Panc1 (cell line): ENCODE results near the gene TXNDC11. TPM values are rescaled to one million over a fixed set of nuclear protein-coding genes. Genes with fewer than 3 reads are reported as not detected.

Source experiments
- ATAC-seq: fragments of 200-7000 bp; cut with Tn5 transposase; 2 replicates; pipeline ENCODE4 v1.9.1; 2020; ENCODE audit warnings: mild to moderate bottlenecking, moderate library complexity
- BruUV-seq: library from RNA; stranded (reverse); fragments of 400-500 nt; replicated peaks from 2 replicates; lab custom pipeline; 2021; lab: Mats Ljungman, UMichigan
- CTCF ChIA-PET: fragments of 300-600 bp; sonication (Branson Sonifier 250); formaldehyde crosslinking; loops from one replicate; lab custom pipeline; 2022; ENCODE audit warnings: antibody characterized with exemption; lab: Charles Lee
- POLR2A ChIA-PET: fragments of 300-600 bp; sonication (Branson Sonifier 250); formaldehyde crosslinking; loops from one replicate; lab custom pipeline; 2022; ENCODE audit warnings: antibody characterized with exemption; lab: Charles Lee
- DNase-seq: peaks from one replicate; pipeline ENCODE4 v3.0.0-alpha.2; 2010; ENCODE audit warnings: low read depth, low spot score
- H3K27ac ChIP-seq: 2 replicates; pipeline ENCODE4 v1.5.1; 2011; ENCODE audit warnings: mild to moderate bottlenecking, low read length, inconsistent platforms
- H3K27me3 ChIP-seq: fragments of 200-500 bp; sonication (Bioruptor generic); 2 replicates; pipeline ENCODE4 v1.6.0; 2014; ENCODE audit warnings: low read length, inconsistent platforms; ENCODE audit not compliant: control insufficient read depth, insufficient read depth
- H3K36me3 ChIP-seq: fragments of 200-500 bp; sonication (Bioruptor generic); 2 replicates; pipeline ENCODE4 v1.5.1; 2014; ENCODE audit warnings: inconsistent platforms, mild to moderate bottlenecking, low read length, moderate library complexity; ENCODE audit not compliant: control insufficient read depth, insufficient read depth
- H3K4me1 ChIP-seq: 2 replicates; pipeline ENCODE4 v1.5.1; 2011; ENCODE audit warnings: inconsistent platforms, mild to moderate bottlenecking, low read length, moderate library complexity; ENCODE audit not compliant: control insufficient read depth, insufficient read depth
- H3K4me3 ChIP-seq, 2 experiments: 2 replicates each; pipeline ENCODE4 v1.5.1; 2011 to 2012; ENCODE audit warnings: low read depth in 2 of 2, low read length in 2 of 2, mild to moderate bottlenecking in 2 of 2, inconsistent platforms in 1 of 2, moderate library complexity in 1 of 2
- H3K9me3 ChIP-seq: fragments of 200-500 bp; sonication (Bioruptor generic); 2 replicates; pipeline ENCODE4 v1.5.1; 2014; ENCODE audit warnings: low read depth, mild to moderate bottlenecking, inconsistent platforms, low read length, moderate library complexity; ENCODE audit not compliant: control insufficient read depth, insufficient read depth
- POLR2AphosphoS5 ChIP-seq: IDR thresholded peaks from 2 replicates; pipeline ENCODE4 v1.6.1; 2012; ENCODE audit warnings: mild to moderate bottlenecking, low read depth, low read length, moderate library complexity
- SIN3A ChIP-seq: IDR thresholded peaks from 2 replicates; pipeline ENCODE4 v1.6.1; 2012; ENCODE audit warnings: low read depth, mild to moderate bottlenecking, low read length, moderate library complexity, borderline replicate concordance; ENCODE audit not compliant: insufficient read depth
- TCF7L2 ChIP-seq: IDR thresholded peaks from 2 replicates; pipeline ENCODE4 v1.6.1; 2011; ENCODE audit warnings: mild to moderate bottlenecking, low read depth, low read length, inconsistent platforms
- in situ Hi-C: cut with HindIII; loops from 2 replicates; pipeline ENCODE4 v1.10.0; 2016; ENCODE audit warnings: low sequenced_read_pairs, low pct_unique_long_range_greater_than_20kb
- intact Hi-C: fragments of 100-400 bp; cut with micrococcal nuclease; formaldehyde crosslinking; loops from one replicate; pipeline ENCODE4 v1.10.0; 2022; ENCODE audit not compliant: unreplicated experiment
- total RNA-seq: library from RNA; stranded (reverse); gene quantifications from one replicate; pipeline ENCODE4 v1.2.1, GENCODE V29; 2021; ENCODE audit not compliant: unreplicated experiment
- TF ChIP-seq, protein P1 (sequence below): fragments of 450-650 bp; IDR thresholded peaks from 2 replicates; pipeline ENCODE4 v1.5.1; 2017; ENCODE audit warnings: mild to moderate bottlenecking
- TF ChIP-seq, protein P2 (sequence below), 2 experiments: IDR thresholded peaks; 2 replicates each; pipeline ENCODE4 v1.6.1; 2011 to 2012; ENCODE audit warnings: low read depth in 2 of 2, control low read depth in 1 of 2, low read length in 1 of 2, mild to moderate bottlenecking in 1 of 2, moderate library complexity in 1 of 2; ENCODE audit not compliant: insufficient read depth in 1 of 2

The TXNDC11 gene
- total RNA-seq, 1 experiment from 2014 or later: 30.5 TPM

GRCh38 chr16:11725457-11725856 is 17.2 kb downstream of the TXNDC11 start:
- POLR2A ChIA-PET: no interaction called here
- H3K27me3 ChIP-seq: no peaks in the 10 kb centered on the region
- ATAC-seq (no peak), DNase-seq (no peak)
- CTCF ChIA-PET: no interaction called here
- in situ Hi-C loops: no loop called here
- H3K4me1 ChIP-seq: no peaks in the 10 kb centered on the region
- H3K4me3 ChIP-seq: no peak overlapping the region
- no peaks in the 10 kb centered on the region for H3K9me3 ChIP-seq
- no peak overlapping the region for H3K27ac ChIP-seq
- H3K36me3 ChIP-seq: no peaks in the 10 kb centered on the region; the same call in none of the 2 replicates
- no TSS peak for BruUV-seq
- intact Hi-C loops: no loop called here
- TF ChIP-seq, protein P1, sequence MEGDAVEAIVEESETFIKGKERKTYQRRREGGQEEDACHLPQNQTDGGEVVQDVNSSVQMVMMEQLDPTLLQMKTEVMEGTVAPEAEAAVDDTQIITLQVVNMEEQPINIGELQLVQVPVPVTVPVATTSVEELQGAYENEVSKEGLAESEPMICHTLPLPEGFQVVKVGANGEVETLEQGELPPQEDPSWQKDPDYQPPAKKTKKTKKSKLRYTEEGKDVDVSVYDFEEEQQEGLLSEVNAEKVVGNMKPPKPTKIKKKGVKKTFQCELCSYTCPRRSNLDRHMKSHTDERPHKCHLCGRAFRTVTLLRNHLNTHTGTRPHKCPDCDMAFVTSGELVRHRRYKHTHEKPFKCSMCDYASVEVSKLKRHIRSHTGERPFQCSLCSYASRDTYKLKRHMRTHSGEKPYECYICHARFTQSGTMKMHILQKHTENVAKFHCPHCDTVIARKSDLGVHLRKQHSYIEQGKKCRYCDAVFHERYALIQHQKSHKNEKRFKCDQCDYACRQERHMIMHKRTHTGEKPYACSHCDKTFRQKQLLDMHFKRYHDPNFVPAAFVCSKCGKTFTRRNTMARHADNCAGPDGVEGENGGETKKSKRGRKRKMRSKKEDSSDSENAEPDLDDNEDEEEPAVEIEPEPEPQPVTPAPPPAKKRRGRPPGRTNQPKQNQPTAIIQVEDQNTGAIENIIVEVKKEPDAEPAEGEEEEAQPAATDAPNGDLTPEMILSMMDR: no peak
- TF ChIP-seq POLR2AphosphoS5: no peak
- TF ChIP-seq, protein P2, sequence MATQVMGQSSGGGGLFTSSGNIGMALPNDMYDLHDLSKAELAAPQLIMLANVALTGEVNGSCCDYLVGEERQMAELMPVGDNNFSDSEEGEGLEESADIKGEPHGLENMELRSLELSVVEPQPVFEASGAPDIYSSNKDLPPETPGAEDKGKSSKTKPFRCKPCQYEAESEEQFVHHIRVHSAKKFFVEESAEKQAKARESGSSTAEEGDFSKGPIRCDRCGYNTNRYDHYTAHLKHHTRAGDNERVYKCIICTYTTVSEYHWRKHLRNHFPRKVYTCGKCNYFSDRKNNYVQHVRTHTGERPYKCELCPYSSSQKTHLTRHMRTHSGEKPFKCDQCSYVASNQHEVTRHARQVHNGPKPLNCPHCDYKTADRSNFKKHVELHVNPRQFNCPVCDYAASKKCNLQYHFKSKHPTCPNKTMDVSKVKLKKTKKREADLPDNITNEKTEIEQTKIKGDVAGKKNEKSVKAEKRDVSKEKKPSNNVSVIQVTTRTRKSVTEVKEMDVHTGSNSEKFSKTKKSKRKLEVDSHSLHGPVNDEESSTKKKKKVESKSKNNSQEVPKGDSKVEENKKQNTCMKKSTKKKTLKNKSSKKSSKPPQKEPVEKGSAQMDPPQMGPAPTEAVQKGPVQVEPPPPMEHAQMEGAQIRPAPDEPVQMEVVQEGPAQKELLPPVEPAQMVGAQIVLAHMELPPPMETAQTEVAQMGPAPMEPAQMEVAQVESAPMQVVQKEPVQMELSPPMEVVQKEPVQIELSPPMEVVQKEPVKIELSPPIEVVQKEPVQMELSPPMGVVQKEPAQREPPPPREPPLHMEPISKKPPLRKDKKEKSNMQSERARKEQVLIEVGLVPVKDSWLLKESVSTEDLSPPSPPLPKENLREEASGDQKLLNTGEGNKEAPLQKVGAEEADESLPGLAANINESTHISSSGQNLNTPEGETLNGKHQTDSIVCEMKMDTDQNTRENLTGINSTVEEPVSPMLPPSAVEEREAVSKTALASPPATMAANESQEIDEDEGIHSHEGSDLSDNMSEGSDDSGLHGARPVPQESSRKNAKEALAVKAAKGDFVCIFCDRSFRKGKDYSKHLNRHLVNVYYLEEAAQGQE (IDR thresholded peaks at IDR 0.05; ENCODE audit: insufficient read depth in 1 of 2, low read depth in 2 of 2, low read length in 1 of 2): no peak
- no peak for TF ChIP-seq SIN3A

GRCh38 chr16:11722468-11722808 is 20.2 kb downstream of the TXNDC11 start:
- ATAC-seq (no peak), DNase-seq (no peak)
- Histone ChIP-seq H3K4me1 (no peaks in the 10 kb centered on the region), H3K36me3 (no peaks in the 10 kb centered on the region; the same call in none of the 2 replicates), H3K9me3 (no peaks in the 10 kb centered on the region), H3K27me3 (no peaks in the 10 kb centered on the region), H3K27ac (no peak overlapping the region), H3K4me3 (no peak overlapping the region)
- TF ChIP-seq, protein P1: no peak
- TF ChIP-seq POLR2AphosphoS5 (no peak), TCF7L2 (no peak), SIN3A (no peak)
- TF ChIP-seq, protein P2 (IDR thresholded peaks at IDR 0.05; ENCODE audit: insufficient read depth in 1 of 2, low read depth in 2 of 2, low read length in 1 of 2): no peak
- POLR2A ChIA-PET: no interaction called here
- CTCF ChIA-PET: no interaction called here
- intact Hi-C loops: no loop called here
- in situ Hi-C loops: no loop called here
- no TSS peak for BruUV-seq
